ENCODE results near the gene SUPT3H.

Gene SUPT3H

DNA sequence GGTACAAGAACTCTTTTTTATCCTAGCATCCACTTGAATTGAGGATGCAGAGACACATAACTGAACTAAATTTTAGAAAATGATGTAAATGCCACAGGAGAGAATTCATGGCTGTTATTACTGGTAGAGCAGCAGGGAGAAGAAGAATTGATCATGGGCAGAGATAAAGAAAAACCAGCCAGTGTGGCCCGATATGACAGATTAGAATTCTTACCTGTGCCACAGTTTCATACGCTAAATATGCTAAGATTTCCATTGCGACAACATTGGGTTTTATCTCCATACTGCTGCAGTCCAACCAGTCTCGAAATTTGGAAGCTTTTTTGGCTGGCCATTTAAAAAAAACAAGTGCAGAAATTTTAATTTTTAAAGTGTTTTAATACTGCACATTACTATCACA, 423.5 kb downstream of the SUPT3H start:
- TF ChIP-seq, protein P1, sequence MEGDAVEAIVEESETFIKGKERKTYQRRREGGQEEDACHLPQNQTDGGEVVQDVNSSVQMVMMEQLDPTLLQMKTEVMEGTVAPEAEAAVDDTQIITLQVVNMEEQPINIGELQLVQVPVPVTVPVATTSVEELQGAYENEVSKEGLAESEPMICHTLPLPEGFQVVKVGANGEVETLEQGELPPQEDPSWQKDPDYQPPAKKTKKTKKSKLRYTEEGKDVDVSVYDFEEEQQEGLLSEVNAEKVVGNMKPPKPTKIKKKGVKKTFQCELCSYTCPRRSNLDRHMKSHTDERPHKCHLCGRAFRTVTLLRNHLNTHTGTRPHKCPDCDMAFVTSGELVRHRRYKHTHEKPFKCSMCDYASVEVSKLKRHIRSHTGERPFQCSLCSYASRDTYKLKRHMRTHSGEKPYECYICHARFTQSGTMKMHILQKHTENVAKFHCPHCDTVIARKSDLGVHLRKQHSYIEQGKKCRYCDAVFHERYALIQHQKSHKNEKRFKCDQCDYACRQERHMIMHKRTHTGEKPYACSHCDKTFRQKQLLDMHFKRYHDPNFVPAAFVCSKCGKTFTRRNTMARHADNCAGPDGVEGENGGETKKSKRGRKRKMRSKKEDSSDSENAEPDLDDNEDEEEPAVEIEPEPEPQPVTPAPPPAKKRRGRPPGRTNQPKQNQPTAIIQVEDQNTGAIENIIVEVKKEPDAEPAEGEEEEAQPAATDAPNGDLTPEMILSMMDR (IDR thresholded peaks at IDR 0.05; ENCODE audit: borderline replicate concordance, insufficient read depth, low read depth, low read length), result no peak
- no peak overlapping the region for H3K4me3 ChIP-seq (ENCODE audit: low read depth, low read length)

DNA sequence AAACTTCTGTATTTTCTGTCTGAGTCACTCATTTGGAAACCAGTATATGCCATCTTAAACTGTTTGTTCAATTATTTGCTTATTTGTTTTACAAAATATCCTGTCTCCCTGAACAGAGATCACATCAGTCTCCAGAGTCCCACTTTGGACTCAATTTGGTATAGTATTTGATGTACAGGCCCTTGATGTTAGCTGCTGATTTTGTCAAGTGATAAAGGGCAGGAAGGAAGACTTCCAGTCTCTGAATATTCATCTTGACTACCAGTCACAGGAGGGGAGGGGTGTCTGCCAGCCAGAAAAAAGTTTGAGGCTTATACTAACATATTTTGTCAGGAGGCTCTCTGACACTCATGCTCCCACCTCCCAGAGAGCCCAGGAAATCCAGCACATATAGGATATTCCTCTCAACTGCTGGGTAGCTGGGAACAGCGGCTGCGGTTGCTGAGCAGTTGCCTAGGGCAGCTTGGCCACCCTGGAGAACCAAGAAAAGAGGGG, 426.4 kb downstream of the SUPT3H start:
- TF ChIP-seq, protein P1 (IDR thresholded peaks at IDR 0.05; ENCODE audit: borderline replicate concordance, insufficient read depth, low read depth, low read length), result no peak
- H3K4me3 ChIP-seq (ENCODE audit: low read depth, low read length), result no peak overlapping the region

DNA sequence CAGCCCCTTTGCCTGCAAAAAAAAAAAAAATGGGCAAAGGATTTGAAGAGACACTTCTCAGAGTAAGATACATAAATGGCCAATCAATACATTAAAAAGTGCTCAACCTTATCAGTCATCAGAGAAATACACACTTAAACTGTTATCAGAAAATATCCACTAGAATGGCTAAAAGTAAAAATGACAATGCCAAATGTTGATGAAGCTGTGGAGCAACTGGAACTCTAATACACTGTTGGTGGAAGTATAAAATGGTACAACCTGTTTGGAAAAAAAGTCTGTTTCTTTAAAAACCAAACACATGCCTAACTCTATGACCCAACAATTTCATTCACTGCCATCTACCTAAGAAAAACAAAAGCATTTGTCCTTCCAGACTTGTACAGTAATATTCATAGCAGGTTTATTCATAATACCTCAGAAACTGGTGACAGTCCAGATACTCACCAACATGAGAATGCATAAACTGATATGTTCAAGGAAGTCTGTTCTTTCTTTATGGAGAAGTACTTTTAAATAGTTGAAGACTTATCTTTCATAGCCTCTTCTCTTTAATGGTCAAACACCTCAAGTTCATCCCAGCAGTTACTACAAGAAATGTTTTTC, 428.0 kb downstream of the SUPT3H start:
- no peak overlapping the region for H3K4me3 ChIP-seq (ENCODE audit: low read depth, low read length)
- TF ChIP-seq, protein P1 (IDR thresholded peaks at IDR 0.05; ENCODE audit: borderline replicate concordance, insufficient read depth, low read depth, low read length), result no peak

DNA sequence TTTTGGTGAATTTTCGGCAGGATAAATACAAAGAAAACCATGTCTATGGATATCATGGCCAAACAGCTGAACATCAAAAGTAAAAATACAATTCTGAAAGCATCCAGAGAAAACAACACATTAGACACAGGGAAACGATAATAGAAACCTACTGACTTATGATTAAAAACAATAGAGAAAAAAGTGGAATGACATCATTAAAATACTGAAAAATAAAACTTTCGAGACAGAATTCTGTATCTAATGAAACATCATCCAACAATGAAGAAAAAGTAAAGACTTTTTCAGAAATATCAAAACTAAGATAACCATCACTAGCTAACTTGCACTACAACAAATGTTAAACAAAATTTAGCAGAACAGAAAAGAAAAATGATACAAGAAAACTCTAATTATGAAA, 434.2 kb downstream of the SUPT3H start:
- H3K4me3 ChIP-seq (ENCODE audit: low read depth, low read length), result no peak overlapping the region
- TF ChIP-seq, protein P1 (IDR thresholded peaks at IDR 0.05; ENCODE audit: borderline replicate concordance, insufficient read depth, low read depth, low read length), result no peak

DNA sequence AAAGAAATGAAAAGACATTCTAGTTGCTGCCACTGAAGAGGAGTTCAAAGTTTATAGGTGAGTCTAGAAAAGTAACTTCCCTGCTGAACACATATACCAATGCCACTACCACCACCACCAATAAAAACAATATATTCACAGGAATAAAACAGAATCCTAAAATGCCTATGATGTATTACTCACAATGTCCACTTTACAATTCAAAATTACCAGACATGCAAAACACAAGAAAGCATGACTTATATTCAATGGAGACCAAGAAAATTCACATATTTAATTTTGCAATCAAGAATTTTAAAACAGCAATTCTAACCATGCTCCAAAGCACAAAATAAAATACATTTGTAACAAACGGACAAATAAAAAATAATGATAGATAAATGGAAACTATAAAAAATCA, 434.9 kb downstream of the SUPT3H start:
- TF ChIP-seq, protein P1 (IDR thresholded peaks at IDR 0.05; ENCODE audit: borderline replicate concordance, insufficient read depth, low read depth, low read length), result no peak
- no peak overlapping the region for H3K4me3 ChIP-seq (ENCODE audit: low read depth, low read length)

DNA sequence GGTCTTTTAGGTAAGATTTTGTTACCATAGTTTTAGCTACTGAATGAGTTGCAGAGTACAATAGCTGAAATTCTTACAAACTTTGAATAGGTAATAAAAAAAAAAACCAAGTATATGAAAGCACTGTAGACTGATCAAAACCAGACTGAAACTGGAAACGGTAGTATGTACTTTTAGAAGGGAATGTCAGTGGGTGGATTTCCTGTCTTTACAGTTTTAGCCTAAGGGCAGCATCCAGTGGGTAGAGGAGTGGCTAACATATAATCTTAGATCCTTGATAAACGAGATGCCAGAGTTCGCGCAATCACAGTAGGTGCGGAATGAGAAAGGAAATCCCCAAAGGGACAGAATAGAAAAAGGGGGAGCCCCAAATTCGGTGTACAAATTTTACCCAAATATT, 435.5 kb downstream of the SUPT3H start:
- H3K4me3 ChIP-seq (ENCODE audit: low read depth, low read length), result no peak overlapping the region
- TF ChIP-seq, protein P1 (IDR thresholded peaks at IDR 0.05; ENCODE audit: borderline replicate concordance, insufficient read depth, low read depth, low read length), result no peak

DNA sequence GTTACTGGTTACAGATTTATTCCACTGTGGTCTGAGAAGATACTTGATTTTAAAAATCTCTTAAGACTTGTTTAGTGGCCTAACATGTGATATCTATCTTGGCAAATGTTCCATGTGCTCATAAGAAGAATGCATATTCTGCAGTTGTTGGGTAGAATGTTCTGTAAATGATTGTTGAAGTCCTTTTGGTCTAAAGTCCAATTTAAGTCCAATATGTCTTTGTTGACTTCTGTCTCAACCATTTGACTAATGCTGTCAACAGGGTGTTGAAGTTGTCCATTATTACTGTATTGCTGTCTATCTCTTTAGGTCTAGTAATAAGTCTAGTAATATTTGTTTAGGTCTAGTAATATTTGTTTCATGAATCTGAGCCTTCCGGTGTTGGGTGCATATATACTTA, 437.4 kb downstream of the SUPT3H start:
- TF ChIP-seq, protein P1 (IDR thresholded peaks at IDR 0.05; ENCODE audit: borderline replicate concordance, insufficient read depth, low read depth, low read length), result no peak

More for the DNA sequence above, 437.4 kb downstream of the SUPT3H start:
- H3K4me3 ChIP-seq (ENCODE audit: low read depth, low read length), result no peak overlapping the region
